HG03135 (cell line): ENCODE data around the gene ARHGEF37.
"Not testable (repeated sequence)": the region's sequence is repeated elsewhere in the genome, so short reads cannot be mapped to it uniquely, and the experiment has no call there.

Experiments used
- ATAC-seq: cut with Tn5 transposase; IDR thresholded peaks from one replicate; pipeline ENCODE4 v1.9.1; 2021; ENCODE audit warnings: mild to moderate bottlenecking, moderate library complexity; ENCODE audit not compliant: unreplicated experiment

The ARHGEF37 gene

DNA sequence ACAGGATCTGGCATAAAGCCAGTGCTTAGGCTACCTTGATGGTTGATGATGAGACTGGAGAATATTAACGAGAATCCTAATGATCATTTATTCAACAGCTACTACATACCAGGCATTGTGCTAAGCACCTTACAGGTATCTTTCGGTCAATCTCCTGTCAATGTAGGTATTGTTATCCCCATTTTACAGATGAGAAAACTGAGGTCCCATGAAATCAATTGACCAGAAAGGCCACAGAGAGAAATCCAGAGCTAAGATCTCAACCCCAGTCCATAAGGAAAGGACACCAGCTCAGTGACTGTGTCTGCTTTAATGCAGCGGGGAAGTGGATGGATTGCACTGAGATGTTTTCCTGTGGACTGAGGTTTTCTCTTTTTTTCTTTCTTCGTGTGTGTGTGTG lies 63.3 kb downstream of the ARHGEF37 start:
- no peak for ATAC-seq

DNA sequence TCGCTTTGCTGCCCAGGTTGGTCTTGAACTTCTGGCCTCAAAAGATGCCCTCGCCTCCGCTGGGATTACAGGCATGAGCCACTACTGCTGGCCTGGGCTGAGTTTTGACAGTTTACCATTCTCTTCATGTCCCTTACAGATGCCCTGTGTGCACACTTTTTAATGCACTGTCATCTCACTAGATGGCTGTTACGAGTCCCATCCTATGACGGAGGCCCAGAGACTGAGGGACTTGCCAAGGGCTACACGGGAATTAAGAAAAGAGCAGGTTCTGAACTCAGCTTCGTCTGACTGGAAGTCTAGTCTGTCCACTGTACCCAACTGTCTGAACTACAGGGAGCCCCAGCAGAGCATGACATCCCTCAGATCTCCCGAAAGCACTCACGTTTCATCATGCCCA lies 63.9 kb downstream of the ARHGEF37 start:
- no peak for ATAC-seq

DNA sequence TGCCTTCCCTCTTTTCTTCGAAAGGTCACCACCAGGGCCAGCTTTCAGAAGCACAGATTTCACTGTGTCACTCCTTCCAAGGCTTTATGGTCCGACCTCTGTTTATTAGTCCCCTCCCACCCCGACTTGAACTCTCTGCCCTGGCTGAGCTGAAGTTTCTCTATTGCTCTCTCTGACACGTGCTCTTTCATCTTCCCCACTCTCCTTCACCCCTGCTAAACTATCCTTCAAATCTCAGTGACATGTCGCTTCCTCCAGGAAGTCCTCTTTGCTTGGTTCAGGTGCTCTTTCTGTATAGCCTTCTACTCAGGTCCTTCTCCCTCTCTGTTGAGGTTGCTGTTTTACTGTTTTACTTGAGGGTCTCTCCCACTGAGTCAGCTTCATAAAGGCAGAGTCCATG lies 64.4 kb downstream of the ARHGEF37 start:
- no peak for ATAC-seq

DNA sequence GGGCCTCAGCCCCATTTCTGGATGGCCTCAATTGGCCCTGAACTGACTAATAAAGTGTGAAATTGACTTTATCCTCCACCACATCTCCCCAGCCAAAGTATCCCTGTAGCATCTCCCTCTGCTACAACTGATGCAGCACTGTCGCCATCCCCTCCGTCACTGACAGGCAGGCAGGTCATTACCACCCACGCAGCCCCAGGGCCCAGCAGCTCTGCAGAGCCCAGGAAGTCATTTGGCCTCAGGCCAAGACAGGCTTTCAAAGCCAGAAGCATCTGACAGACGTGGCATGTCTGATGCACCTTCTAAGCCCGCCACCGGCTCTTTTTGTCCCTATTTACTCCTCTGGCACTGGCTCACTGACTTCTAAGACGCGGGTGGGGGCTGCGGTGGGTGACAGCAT lies 65.3 kb downstream of the ARHGEF37 start:
- ATAC-seq = no peak

DNA sequence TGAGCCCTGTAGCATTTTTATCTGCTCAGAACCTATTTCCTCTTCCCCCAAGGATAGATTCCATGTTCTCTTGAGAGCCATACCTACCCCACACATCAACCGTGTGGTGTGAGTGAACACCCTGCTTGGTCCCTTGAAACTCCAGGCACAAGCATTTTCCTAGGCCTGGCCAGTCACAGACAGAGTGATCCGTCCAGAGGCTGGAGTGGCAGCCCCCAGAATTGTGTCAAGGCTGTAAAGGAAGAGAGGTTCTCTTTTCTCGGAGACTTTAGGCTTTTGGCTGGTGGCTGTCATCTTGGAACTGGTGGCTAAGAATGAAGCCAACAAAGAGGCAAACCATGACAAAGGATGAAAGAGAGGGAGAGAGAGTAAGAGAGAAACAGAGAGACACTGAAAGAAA lies 66.0 kb downstream of the ARHGEF37 start:
- ATAC-seq = no peak

DNA sequence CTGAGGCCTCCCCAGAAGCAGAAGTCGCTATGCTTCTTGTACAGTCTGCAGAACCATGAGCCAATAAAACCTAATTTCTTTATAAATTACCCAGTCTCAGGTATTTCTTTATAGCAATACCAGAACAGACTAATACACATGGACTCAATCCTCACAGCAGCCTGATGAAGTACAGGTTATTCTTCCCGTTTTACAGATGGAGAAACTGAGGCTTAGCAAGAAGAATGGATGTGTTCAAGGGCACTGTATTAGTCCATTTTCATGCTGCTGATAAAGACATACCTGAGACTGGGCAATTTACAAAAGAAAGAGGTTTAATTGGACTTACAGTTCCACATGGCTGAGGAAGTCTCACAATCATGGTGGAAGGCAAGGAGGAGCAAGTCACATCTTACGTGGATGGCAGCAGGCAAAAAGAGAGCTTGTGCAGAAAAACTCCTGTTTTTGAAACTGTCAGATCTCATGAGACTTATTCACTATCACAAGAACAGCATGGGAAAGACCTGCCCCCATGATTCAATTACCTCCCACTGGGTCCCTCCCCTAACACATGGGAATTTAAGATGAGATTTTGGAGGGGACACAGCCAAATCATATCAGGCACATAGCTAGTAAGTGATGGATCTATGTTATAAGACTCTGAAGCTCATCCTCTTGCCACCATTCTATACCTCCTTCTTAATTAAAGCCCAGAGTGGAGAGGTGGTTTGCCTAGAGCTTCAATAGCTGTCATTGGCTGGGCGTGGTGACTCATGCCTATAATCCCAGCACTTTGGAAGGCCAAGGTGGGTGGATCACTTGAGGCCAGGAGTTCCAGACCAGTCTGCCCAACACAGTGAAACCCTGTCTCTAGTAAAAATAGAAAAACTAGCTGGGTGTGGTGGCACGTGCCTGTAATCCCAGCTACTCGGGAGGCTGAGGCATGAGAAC lies 67.4 kb downstream of the ARHGEF37 start:
- ATAC-seq = not testable (repeated sequence)

DNA sequence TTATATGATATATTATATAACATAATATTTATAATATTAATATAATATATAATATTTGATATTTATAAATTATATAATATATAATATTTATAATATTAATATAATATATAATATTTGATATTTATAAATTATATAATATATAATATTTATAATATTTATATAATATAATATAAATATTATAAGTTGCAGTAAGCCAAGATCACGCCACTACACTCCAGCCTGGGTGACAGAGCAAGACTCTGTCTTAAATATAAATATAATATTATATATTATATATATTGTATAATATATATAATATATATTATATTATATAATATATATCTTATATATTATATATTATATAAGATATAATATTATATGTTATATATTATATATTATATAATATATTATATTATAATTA lies 68.4 kb downstream of the ARHGEF37 start:
- not testable (repeated sequence) for ATAC-seq

DNA sequence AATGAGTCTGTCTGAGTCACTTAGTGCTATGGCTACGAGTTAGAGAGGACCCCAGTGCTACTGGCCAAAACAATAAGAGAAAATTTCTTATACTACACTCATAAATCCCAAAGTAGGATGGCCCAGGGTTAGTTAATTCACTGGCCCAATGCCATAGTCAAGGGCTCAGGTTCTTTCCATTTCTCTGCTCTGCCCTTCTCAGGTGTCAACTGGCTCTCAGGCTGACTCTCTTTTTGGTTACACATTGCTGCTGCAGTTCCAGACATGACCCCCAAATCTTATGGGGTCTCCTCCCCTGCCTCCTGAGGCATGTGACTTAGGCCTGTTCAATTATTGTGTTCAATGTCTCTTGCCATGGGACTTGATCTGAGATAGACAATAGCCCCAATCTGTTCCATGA lies 70.4 kb downstream of the ARHGEF37 start:
- ATAC-seq = no peak

DNA sequence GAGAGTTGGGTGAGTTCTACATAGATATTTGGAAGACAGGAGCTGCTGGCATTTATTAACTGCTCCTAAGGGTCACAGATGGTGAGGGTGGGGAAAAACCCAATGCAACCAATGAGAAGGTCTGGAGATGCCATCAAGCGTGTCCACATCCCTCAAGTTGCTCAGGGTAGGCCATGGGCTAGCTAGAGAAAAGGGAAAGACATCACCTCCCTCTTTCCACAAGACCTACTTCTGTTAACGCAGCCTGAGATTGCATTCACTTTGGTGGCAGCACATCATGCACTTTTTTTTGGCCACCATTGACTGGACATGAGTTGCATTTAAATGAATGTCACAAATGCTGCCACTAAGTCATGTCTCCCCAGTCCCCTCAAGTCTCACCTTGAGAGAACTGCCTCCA lies 71.4 kb downstream of the ARHGEF37 start:
- no peak for ATAC-seq

DNA sequence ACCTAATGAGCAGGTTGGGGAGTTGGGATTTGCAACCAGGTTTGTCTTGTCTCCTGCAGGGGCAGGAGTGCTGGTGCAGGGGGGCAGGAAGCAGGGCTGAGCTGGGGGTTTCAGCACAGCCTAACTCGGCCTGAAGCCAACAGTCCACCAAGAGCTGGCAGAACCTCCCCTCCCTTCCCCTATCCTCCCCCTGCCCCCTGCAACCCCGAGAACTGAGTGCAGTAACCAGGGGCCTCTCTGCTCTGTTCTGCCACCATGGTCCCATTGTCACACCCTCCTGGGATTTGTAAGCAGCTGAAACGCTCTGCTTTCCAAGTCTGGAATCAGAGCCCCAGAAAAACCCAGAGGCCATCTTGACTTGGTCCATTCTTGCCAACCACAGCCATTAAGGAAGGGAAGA lies 72.9 kb downstream of the ARHGEF37 start:
- no peak for ATAC-seq

DNA sequence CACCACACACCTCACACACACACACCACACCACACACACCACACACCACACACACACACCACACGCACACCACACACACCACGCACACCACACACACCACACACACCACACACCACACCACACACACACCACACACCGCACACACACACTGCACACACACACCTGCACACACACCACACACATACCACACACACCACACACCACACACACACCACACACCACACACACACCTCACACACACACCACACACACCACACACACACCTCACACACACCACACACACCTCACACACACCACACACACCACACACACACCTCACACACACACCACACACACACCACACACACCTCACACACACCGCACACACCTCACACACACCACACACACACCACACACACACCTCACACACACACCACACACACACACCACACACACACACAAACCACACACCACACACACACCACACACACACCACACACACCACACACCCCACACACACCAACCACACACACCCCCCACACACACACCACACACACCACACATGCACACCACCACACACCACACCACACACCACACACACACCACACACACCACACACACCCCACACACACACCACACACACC lies 73.7 kb downstream of the ARHGEF37 start:
- no peak for ATAC-seq

DNA sequence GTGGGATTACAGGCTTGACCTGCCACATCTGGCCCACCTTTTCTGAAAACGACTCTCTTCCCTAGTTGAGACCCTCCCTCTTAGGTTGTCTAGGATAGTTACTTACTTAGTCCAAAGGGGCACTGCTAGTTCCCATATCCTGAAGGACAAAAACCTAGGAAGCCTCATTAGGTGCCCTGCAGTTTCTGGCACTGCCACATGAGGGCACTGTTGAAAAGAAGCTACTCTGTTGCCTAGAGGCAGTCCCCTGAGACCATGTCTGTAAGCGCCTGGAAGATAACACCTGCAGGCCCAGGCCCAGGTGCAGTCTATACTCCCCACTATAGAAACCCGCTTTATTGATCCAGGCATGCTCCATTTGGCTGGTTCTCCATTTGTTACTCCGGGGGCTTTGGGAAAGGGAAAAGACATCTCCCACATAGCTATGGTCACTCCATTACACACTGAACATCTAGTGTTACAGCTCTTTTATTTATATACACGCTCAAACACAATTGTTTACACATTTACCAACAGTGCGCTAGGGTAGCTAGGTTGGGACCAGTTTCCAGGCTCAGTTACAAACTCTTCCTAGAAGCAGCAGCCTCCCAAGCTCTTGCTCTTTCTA lies 75.4 kb downstream of the ARHGEF37 start:
- ATAC-seq = no peak

DNA sequence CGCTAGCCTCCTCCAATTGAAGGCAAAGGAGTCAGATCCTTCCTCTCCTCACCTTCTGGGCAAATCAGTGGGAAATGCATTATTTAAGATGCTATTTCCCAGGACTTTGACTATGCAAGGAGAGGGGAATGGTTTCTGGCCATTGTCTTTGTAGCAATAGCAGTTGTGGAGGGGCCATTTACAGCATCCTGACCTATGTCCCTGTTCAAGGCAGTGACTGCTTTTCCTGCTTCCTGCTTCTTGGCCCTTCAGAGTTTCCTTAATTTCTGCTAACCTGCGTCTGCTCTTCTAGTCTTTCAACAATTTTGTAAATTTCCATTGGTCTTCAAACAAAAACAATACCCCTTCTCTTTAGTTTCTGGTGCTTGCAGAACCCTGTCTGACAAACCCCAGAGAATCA lies 76.0 kb downstream of the ARHGEF37 start:
- no peak for ATAC-seq

DNA sequence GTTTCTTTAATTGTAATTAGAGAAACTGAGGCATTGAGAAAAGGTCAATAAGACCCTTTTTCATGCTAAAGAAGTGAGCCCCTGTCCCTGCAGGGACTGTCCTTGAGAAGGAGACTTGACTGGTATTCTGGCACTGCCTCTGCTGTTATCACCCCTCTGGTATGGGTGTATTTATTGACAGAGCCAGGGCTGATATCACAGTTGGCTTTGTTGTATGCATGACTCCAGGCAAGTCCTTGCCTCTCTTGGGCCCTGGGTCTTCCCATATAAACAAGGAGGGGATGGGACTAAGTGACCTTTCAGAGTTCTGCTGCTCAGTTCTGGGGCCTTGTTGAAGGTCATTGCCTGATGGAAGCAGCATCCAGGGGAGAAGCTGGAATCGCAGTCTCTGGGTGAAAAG lies 77.0 kb downstream of the ARHGEF37 start:
- no peak for ATAC-seq

DNA sequence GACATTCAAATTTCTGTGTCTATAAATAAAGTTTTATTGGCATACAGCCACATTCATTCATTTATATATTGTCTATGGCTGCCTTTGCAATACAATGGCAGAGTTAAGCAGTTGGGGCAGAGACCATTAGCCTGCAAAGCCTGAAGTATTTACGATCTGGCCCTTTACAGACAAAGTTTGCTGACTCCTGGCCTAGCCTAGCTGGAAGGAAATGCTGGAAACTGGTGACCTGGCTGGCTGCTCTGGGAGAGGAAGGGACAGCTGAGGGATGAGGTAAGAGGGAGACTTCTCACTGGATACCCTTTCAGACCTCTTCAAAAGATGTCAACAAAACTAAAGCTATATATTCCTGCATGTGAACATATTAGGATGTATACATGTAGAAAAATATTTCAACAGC lies 82.8 kb downstream of the ARHGEF37 start:
- ATAC-seq = no peak

DNA sequence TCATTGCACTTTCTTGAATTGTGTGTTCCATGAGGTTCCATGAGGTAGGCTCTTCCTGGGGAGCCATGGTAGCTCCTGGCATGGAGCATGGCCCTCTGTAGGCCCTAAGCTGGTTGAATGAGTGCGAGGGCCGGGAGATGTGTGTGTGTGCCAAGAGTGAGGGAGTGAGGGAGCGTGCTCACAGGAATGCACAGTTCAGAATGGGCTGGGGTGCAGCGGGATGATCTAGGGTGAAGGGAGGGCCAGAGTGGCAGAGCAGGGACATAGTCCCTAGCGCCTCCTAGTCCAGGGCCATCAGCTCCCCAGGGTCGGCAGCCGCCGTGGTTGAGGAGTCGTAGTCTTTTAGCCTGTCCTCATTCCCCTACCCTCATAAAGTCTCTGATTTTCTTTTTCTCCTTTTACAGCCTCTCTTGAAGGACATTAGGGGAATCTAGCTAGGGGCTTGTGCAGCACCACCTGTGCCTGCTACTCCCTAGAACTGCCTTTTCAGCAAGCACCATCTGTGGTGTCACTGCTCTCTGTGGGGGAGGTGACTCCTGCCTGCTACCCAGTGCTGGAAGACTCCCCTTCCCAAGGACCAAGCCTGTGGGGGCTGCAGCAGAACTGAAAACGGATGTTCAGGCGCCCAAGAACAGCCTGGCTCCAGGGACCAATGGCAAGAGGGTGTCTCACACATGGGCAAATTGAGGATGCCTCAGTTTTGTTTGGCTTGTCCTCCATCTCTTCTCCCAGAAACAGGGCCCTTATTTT lies 83.5 kb downstream of the ARHGEF37 start:
- ATAC-seq = no peak

DNA sequence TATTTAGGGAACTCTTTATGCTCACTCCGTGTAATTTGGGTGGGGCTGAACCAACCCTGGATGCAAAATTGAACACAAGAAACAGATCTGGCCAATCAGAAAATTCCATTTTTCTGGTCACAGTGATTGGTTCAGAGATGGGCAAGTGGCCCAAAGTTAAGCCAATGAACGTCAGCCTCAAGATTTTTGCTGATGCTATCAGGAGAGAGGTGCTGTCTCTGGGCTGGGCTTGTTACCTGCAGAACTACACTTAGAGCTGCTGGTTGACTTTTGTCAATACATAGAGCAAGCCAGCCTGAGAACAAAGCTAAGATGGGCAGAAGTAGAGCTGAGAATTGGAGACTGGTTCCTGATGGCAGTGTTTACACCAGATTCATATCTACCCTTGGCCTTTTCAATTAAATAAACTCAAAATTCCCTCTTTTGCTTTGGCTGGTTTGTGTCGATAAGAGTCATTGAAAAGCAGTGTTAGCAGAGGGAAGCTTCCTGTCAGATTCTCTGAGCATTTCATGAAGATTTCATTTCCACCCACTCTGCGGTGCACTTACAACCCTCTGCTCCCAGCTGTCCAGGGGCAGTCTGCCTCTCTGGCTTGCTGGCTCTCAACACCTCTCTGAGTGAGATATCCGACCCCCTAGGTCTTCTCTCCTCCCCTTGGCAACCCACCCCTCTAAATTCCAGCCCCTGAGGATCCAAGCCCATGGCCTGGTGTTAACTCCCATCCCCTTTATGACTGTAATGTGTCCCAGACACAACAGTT lies 84.3 kb downstream of the ARHGEF37 start:
- no peak for ATAC-seq

DNA sequence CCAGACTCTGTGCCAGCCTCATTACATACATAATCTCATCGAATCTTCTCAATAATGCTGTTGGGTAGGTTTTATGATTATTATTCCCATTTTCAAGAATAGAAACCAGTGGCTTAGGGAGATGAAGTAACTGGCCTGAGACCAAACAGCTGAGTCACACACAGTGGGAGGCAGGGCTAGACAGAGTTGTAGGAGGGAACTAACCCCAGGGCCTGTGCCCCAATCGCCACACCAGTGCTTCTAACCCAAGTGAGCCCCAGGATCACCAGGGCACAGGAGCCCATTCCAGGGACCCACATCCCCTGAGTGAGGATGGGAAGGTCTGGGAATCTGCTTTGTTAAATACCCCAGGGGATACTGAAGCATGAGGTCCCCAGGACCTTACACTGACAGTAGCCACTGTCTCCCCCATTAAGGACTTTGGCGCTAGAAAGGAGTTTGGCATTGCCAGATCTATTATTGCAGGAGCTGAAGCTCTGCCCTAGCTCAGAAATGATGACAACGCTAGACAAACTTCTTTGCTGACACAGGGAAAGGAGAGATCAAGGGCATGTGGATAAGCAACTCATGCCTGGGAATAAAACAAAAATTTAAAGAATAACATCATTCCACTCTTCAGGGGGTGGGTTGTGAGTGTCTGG lies 85.0 kb downstream of the ARHGEF37 start:
- ATAC-seq = no peak

DNA sequence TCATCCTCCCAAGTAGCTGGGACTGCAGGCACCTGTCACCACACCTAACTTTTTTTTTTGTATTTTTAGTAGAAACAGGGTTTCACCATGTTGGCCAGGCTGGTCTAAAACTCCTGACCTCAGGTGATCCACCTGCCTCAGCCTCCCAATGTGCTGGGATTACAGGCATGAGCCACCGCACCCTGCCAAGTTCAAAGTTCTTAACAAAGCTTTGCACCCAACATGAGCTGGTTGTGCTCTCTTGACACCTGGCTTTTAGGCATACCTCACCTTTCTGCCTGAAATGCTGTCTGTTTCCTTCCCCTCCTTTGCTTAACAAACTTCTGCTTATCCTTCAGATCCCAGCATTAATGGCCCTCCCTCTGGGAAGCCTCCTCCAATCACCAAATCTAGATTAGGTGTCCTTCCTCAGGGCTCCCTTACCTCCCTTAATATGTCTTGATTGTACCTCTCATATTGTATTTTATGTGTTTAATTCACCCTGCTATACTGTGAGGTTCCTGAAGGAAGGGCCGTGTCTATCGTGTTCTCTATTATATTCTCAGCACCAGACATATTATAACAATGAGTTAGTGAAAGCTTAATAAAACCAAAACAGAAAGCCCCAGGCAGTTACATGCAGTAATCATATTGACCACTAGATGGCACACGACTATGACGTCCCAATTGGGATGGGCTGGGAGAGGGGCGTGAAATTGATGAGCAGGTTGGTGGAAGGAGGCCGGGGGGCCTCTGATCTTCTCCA lies 86.0 kb downstream of the ARHGEF37 start:
- no peak for ATAC-seq
